GM18517 (cell line): ENCODE results near the gene MAPK8IP3.
"Not testable (repeated sequence)": the region's sequence is repeated elsewhere in the genome, so short reads cannot be mapped to it uniquely, and the experiment has no call there.

Experiments used
- ATAC-seq: cut with Tn5 transposase; IDR thresholded peaks from one replicate; pipeline ENCODE4 v1.9.1; 2021; ENCODE audit warnings: mild to moderate bottlenecking, moderate library complexity; ENCODE audit not compliant: unreplicated experiment

The MAPK8IP3 gene

DNA sequence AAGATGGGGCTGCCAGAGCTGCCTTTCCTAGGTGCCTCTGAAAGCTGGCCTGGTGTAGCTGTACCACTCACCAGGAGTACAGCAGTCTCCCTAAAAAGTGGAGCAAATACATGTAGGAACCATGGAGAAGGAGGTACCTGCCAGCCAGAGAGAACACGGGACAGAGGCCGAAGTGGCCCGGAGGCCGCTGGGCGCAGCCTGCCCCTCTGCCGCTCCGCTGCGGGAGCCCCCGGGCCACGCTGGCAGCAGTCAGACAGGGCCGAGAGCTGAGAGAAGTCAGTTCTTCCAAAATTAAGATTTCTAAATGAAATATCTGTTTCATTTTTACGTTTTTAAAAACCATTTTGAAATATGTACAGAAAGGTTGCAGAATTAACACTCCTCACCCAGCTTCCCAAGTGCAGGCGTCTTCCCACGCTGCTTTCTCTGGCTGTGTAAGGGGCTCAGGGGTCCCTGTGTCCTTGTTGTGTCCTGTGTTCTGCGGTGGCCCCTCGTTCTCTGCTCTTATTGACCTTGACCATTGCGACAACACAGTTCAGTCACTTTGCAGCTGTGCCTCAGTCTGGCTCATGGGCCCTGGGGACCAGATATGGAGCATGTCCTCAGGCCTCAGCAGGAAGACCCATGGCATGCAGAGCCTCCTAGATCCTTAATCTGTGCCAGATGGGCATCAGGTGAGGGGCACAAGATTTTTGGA lies 5.0 kb downstream of the MAPK8IP3 start:
- ATAC-seq: no peak

DNA sequence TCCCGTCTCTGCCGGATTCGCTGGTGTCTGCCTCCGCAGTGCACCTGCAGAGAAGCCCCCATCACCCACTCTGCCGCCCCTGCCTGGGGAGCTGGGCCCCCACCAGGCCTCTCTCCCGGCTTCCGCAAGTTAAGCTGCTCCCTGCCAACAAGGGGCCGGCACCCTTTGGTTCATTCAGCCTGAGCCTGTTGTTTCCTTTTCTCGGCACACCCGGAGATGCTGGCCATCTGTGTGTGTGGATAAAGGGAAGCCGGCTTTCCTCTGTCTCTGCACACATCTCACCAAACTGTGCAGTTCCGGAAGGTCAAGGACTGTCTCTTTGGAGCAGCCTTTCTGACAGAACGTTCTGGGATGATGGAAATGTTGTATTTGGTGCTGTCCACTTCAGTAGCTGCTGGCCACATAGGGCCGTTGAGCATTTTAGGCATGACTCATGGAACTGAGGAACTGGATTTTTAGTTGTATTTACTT lies 6.8 kb downstream of the MAPK8IP3 start:
- ATAC-seq: no peak

DNA sequence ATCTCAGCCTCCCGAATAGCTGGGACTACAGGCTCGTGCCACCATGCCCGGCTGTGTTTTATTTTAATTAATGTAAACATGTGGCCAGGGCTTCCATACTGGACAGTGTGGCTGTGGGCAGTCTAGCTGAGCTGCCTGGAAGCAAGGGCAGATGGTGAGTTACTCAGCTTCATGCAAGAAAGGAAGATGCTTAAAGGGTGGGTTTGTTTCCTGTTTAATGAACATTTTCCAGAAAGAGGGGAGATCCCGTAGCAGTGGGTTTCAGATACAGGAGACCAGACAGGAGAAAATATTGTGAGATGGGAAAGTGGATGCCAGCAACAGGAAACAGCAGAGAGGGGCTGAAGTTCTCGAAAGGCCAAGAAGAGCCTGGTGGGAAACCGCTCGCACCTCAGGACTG lies 7.3 kb downstream of the MAPK8IP3 start:
- no peak for ATAC-seq

DNA sequence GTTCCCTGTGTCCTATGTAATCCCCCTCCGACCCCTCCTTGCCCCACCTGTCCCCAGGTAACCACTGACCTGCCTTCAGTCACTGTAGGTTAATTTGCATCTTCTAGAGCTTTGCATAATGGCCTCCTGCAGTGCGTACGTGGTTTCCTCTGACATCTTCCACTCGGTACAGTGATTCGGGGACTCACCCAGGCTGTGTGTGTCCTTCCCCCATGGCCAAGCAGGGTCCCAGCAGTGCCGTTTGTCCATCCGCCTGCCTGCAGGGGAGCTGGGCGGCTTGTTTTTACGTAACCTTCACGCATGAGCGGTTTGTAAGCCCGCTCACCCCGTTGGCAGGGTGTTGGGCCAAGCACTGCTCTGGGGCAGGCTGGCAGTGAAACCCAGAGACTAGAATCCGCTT lies 7.9 kb downstream of the MAPK8IP3 start:
- ATAC-seq: peak; percentile 55

DNA sequence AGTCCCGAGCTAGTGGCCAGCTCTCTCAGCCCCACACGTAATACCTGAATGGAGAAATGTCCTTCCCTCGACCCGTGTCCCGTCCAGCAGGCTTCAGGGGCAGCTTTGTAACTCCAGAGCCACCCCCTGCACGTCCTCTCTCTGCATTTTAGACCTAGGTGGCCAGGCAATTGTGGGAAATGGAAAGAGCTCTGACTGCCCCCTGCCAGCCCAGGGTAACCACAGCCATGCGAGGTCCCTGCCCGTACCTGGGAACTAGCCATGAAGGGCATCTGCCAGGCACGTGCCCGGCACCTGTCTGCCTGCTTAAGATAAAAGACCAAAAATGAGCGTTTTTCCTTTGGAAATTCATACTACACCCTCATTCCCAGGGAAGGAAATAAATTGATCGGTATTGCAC lies 9.2 kb downstream of the MAPK8IP3 start:
- ATAC-seq: no peak

DNA sequence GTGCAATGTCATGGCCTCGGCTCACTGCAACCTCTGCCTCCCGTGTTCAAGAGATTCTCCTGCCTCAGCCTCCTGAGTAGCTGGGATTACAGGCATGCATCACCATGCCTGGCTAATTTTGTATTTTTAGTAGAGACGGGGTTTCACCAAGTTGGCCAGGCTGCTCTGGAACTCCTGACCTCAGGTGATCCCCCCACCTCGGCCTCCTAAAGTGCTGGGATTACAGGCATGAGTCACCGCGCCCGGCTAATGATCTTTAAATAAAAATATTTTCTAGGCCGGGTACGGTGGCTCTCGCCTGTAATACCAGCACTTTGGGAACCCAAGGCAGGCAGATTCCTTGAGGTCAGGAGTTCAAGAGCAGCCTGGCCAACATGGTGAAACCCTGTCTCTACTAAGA lies 12.2 kb downstream of the MAPK8IP3 start:
- ATAC-seq: not testable (repeated sequence)

DNA sequence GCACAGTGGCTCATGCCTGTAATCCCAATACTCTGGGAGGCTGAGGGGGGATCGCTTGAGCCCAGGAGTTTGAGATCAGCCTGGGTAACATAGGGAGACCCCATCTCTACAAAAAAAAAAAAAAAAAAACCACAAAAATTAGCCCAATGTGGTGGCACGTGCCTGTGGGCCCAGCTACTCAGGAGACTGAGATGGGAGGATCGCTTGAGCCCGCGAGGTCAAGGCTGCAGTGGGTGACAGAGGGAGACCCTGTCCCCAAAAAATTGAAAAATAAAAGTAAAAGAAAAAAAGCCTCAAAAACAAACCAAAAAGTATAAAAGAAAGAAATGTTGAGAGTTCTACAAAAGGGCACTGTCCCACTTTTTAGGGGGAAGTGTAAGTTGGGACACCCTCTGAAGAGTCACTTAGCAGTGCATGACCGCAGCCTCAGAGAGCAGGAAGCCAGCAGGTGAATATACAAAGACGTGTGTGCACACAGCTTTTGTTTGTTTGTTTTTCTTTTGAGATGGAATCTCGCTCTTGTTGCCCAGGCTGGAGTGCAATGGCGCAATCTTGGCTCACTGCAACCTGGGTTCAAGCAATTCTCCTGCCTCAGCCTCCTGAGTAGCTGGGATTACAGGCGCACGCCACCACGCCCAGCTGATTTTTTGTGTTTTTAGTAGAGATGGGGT lies 13.7 kb downstream of the MAPK8IP3 start:
- ATAC-seq: not testable (repeated sequence)

DNA sequence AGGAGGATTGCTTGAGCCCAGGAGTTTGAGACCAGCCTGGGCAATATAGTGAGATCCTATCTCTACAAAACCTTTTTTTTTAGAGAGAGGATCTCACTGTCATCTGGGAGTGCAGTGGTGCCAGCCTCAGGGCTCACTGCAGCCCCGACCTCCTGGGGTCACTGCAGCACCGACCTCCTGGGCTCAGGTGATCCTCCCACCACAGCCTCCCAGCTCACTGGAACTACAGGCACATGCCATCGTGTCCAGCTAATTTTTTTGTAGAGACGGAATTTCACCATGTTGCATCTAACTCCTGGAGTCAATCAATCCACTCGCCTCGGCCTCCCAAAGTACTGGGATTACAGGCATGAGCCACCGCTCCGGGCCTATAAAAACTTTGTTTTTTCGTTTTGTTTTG lies 15.4 kb downstream of the MAPK8IP3 start:
- ATAC-seq: no peak

DNA sequence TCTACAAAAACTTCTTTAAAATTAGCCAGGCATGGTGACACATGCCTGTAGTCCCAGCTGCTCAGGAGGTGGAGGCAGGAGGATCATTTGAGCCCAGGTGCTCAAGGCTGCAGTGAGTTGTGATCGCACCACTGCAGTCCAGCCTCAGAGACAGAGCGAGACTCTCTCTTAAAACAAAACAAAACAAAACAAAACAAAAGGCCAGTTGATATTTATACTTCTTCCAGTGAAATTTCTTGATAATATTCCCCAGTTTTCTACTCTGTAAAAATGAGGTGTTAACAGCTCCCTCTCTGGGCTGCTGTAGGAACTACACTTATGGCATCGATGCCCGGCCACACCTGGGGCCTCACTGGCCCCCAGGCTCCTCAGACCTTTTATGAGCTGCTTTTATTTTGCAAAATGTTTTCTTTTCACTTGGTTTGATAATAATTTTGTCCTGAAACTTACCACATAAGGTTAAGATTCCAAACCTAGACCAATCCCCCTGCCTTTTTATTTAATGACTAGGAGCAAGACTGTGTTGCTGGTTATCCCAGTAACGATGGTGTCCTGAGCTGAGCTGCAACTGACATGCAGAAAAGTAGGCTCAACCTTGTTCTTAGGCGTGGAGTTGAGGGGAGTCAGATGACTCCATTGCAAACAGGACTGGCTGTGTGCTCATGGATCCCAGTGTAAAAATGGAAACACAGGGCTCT lies 17.6 kb downstream of the MAPK8IP3 start:
- ATAC-seq: no peak

DNA sequence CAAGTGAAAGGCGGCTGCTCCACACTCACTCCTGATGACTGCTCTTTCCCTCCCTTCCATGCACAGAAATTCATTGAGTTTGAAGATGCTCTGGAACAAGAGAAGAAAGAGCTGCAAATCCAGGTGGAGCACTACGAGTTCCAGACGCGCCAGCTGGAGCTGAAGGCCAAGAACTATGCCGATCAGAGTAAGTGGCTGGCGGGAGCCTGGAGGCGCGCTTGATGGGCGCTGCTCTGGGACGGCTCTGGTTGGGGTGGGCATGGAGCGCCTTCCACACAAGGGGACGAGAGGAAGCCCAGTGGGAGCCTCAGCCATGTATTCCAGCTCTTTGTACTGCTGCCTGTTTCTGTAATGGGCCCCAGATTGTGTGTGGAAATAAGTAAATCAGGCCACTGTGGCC lies 18.5 kb downstream of the MAPK8IP3 start:
- no peak for ATAC-seq

DNA sequence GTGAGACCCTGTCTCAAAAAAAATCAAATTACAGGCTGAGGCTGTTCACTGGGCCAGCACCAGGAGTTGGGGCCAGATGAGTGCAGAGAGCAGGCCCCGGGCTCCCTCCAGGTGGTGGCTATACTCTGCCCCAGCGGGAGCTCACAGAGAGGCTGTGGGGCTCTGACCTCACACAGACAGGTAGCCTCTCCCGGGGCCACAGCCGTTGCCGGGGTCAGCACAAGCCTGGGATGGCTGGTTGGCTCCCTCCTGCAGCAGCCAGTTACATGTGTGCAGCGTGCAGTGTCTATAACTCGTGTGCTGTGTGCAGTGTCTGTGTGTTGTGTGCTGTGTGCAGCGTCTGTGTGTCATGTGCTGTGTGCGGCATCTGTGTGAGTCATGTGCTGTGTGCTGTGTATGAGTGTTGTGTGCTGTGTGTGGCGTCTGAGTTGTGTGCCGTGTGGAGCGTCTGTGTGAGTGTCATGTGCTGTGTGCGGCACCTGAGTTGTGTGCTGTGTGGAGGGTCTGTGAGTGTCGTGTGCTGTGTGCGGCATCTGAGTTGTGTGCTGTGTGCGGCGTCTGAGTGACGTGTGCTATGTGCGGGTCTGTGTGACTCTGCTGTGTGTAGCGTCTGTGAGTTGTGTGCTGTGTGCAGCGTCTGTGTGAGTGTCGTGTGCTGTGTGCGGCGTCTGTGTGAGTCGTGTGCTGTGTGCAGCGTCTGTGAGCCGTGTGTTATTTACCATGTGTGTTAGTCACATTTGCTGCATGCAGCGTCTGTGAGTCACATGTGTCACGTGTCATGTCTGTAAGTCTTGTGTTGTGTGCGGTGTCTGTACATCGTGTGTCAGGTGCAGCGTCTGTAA lies 20.9 kb downstream of the MAPK8IP3 start:
- no peak for ATAC-seq

DNA sequence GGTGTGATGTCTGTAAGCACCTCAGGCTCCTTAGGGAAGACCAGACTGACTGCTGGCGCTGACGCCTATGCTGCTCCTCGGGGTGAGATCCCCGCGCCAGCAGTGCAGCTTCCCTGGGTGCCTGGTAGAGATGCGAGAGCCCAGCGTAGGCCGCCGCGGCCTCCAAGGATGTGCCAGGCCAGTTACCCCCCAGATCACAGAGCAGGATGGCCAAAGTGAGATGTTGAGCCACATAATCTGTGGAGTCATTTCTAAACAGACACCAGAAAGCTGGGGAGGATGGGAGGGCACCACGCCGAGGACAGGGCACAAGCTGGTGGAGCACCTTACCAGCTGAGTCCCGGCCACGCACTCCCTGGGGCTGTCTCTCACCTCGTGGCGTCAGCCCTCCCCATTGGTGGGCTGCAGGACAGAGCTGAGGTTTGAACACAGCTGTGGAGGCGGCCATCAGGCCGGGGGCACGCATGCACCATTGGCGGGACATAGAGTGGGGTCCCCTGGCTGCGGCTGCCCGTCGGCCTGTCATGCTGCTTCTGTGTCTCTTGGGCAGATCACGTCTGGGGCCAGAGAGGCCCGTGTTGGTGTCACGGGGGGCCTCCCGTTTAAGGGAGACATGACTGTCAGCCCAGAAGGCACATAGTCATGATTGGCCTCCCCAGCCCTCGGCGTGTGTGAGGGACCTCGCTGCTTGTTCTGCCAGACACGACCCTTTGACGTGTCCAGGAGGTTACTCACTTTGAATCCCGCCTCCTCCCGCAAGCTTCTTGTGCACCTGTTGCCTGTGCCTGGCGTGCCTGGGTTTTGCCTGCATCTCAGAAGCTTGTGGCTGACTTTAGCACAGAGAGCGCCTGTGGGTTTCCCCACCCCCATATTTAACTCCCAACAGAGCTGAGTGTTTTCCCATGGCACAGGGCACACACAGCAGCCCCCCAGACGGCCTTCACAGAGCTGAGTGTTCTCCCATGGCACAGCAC lies 21.9 kb downstream of the MAPK8IP3 start:
- ATAC-seq: no peak

DNA sequence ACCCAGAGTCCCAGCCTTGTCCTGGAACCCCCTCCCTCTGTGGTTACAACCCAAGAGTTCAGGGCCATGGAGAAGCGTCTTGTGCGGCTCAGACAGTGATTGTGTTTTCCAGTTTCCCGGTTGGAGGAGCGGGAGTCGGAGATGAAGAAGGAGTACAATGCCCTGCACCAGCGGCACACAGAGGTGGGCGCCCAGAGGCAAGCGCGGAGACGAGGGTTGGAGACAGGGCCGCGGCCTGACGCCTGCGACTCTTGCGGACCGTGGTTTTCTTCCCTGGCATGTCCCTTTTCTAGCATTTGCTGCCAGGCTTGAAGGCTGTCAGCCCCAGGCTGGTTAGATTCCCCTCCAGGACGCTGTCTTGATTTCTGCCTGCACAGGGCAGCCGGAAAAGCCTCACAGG lies 23.0 kb downstream of the MAPK8IP3 start:
- ATAC-seq: no peak

DNA sequence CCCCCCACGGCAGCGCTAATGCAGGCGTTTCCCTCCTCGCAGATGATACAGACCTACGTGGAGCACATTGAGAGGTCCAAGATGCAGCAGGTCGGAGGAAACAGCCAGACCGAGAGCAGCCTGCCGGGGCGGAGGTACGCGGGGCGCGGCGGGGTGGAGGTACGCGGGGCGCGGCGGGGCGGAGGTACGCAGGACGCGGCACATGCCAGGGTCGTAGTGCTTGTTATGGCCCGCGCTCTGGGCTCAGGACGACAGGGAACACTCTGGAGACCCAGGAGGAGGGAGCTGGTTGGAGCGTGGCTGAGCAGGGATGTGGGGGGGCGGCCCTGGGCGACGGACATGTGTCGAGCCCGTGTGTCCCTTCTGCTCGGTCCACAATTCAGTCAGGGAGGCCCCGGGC lies 23.4 kb downstream of the MAPK8IP3 start:
- ATAC-seq: no peak

DNA sequence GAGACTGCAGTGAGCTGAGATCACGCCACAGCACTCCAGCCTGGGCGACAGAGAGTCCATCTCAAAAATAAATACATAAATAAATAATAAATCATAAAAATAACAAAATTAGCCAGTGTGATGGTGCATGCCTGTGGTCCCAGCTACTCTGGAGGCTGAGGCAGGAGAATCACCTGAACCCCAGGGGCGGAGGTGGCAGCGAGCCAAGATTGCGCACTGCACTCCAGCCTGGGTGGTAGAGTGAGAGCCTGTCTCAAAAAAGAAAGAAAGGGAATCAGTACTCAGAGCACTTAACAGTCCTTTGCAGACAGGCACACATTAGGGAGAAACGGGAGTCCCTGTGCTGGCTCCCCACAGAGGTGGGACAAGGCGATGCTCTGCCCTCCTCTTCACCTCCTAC lies 25.1 kb downstream of the MAPK8IP3 start:
- no peak for ATAC-seq

DNA sequence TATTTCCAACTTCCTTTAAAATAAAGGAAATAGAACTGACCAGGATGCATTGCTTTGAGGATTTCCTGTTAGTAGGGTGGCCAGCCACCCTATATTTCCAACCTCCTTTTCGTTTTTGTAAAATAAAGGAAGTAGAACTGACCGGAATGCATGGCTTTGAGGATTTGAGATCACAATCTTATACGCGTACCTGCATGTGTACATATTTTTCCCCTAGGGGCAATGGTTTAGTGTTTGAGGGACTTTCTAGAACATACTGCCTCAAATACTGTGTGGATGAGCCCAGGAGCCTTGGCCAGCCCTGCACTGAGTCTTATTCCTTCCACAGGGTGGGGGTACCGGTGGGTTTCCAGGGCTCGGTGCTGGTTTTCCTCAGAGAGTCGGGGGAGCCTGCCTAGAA lies 25.6 kb downstream of the MAPK8IP3 start:
- no peak for ATAC-seq

DNA sequence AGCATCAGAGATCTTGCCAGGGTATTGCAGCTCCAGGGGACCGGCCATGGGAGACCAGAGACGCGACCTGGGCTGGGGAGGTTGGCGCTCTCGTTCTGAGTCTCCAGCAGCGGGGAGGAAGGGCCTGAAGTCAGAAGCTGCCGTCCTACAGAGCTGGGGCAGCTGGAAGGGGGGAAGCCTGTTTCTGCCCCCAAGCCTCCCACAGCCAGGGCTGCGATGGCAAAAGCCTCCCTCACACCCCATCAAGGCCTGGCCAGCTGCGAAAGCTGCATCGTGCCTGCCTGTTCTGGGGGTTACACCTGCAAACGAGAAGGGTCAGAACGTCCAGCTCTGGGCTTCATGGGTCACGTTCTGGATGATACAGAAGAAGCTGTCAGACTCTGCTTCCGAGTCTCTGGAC lies 26.1 kb downstream of the MAPK8IP3 start:
- ATAC-seq: no peak

DNA sequence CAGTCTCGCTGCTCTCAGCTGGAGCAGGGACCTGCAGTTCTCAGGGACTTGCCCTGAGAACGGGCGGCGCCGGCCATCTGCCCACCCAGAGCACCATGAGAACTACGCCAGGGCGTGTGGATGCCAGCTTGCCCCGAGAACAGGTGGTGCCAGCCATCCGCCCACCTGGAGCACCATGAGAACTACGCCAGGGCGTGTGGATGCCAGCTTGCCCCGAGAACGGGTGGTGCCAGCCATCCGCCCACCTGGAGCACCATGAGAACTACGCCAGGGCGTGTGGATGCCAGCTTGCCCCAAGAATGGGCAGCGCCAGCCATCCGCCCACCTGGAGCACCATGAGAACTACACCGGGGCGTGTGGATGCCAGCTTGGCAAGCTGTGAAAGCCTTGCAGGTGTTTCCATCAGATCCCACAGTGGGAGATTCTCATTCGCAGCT lies 26.6 kb downstream of the MAPK8IP3 start:
- not testable (repeated sequence) for ATAC-seq

DNA sequence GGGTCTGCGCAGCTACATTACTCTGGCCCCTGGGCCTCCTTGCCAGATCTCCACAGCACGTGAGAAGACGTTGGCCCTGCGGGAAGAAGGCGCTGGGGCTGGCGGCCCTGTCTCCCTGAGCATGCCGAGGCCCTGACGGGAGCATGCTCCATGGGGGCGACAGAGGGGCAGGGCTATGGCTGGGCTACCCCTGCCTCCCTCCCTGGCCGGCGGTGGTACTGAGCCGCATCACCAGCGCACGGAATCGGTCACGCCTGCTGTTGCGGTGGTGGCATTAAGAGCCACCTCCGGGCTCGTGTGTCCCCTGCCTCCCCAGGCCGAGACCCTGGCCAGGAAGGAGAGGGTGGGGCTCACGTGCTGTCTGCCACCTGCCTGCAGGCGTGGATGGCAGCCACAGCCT lies 28.1 kb downstream of the MAPK8IP3 start:
- no peak for ATAC-seq

DNA sequence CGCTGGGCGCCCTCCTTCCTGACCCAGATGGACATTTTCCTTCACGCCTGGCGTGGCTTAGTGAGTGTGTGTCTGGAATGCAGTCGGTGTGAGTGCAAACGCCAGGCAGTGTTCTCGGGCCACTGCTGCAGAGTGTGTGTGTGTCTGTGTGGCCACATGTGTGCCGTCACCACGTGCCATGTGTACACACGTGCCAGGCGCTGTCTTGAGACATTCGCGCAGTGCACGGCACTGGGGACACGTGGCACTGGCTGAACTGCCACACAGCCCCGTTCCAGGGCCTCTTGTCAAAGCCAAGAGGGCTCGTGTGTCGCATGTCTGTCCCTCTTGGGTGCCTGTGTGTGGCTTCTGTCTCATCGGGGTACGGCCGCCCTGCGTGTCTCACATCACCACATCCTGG lies 28.8 kb downstream of the MAPK8IP3 start:
- no peak for ATAC-seq
